Measurements from ENCODE around the gene SHOC2.
"Not testable (repeated sequence)": the region's sequence is repeated elsewhere in the genome, so short reads cannot be mapped to it uniquely, and the experiment has no call there.

The SHOC2 gene

DNA sequence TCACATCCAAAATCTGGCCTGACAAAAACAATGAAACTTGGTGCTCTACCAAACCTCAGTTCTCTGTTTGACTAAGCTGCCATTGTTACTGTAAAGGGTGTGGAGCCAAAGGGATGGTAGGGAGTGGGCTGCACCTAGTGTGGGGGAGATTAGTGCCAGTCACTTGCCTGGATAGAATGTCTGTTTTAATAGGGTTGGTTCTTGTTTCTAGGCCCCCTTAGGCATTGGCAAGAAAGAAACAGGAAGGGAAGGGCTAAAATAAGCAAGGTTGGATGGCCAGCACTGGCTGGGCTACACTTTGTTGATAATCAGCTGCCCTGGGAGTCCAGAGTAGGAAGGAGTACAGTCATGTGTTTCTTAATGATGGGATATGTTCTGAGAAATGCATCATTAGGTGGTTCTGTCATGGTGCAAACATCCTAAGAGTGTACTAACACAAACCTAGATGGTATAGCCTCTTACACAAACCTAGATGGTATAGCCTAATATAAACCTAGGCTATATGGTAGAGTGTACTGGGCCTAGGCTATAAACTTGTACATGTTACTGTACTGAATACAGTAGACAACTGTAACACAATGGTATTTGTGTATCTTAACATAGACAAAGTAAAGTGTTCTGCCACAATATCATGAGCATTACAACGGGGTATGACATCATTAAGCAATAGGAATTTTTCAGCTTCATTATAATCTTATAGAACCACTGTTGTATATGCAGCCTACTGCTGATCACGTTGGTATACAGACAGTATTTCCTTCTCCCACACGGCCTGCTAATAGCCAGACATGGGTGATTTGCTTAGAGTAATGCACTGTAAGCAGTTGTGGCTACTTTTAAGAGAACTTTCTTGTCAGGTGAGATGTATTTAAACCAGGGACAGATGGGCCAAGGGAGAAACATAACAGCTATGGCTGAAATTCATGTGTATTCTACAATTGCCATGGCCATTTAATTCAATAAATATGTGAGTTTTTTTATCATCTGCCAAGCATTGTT lies 15.8 kb upstream of the SHOC2 start:
- no peak for DNase-seq

- DNase-seq = no peak
Measured at GRCh38 chr10:110910138-110910537, 9.3 kb upstream of the SHOC2 start.

DNA sequence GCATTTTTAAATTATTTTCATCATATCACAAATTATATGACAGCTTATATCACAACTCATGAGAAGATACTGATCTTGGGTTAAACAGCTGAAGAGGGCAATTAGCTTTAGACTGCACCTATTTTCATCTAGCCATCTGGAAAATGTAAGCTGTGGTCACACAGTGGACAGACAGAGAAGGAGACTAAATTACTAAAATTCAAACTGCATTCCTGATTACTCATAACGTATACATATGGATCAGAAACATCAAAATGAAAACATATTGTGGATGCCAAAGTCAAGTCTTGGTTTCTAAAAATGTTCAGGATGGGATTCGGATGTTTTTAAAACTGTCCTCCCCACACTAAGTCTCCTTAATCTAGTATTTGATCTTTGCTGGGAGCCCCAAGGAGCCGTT lies 7.0 kb upstream of the SHOC2 start:
- DNase-seq = no peak

- DNase-seq = no peak
Measured at GRCh38 chr10:110914431-110914830, 5.0 kb upstream of the SHOC2 start.

GRCh38 chr10:110915035-110915434 lies 4.4 kb upstream of the SHOC2 start:
- DNase-seq = no peak

DNA sequence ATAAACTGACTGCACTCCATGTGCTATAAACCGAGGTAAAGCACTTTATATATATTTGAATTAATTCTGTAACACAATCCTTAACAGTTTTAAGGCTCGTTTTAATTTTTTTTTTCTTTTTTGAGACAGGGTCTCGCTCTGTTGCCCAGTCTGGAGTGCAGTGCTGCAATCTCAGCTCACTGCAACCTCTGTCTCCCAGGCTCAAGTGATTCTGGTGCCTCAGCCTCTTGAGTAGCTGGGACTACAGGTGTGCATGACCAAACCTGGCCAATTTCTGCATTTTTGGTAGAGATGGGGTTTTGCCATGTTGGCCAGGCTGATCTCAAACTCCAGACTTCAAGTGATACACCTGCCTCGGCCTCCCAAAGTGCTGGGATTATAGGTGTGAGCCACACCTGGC lies 3.8 kb upstream of the SHOC2 start:
- not testable (repeated sequence) for DNase-seq

GRCh38 chr10:110916554-110917346 lies 2.7 kb upstream of the SHOC2 start:
- DNase-seq = no peak

- DNase-seq = peak; percentile 67
Measured at GRCh38 chr10:110918269-110918642, 1.1 kb upstream of the SHOC2 start.

GRCh38 chr10:110918643-110919348 lies 608 bp upstream of the SHOC2 start, which contains the start of gene BBIP1:
TSS of gene BBIP1 (minus strand) at chr10:110919180. CDS start at chr10:110918157, 1,023 bp downstream.
- peak; percentile 99 for DNase-seq

DNA sequence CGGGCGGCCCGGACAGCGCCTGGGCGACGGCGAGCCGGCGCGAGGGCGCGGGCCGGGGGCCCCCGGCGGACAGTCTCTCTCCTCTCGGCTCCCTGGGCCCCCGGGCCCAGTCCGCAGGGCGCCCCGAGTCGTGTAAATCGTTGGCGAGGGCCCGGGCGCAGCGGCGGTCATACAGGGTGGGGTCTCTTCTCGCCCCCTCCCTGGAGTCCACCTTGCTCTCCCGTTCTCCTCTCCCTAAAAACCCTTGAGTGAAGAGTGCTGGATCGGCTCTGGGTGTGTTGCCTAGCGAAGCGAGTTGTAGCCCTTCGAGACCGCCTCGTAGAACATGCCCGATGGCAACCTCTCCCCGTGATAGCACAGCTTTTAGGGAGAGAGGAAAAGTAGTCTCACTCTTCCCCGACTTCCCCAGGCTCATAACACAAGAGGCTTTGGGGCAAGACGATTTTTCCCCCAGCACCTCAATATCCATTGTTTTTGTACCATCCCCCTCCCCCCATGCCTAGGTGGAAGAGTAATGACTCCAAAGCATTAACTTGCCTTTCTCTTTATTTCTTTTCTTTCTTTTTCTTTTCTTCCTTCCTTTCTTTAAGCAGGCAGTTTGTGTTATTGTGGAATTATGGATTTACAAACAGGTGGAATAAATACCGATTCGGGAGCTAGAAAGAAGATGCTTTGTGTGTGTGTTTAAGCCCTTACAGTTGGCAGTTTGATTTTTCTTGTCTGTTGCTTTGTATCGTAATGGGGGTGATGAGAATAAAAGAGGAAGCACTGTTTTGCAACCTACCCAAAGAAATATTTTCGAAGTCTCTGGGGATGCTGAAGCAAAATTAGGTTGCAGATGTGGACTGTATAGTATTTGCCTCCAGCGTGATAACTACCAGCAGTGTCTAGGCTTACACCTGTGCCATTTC lies 822 bp downstream of the SHOC2 start:
- DNase-seq = no peak

- no peak for DNase-seq
Measured at GRCh38 chr10:110923856-110924493, 4.6 kb downstream of the SHOC2 start.

- DNase-seq = no peak
Measured at GRCh38 chr10:110927461-110927860, 8.1 kb downstream of the SHOC2 start.

DNA sequence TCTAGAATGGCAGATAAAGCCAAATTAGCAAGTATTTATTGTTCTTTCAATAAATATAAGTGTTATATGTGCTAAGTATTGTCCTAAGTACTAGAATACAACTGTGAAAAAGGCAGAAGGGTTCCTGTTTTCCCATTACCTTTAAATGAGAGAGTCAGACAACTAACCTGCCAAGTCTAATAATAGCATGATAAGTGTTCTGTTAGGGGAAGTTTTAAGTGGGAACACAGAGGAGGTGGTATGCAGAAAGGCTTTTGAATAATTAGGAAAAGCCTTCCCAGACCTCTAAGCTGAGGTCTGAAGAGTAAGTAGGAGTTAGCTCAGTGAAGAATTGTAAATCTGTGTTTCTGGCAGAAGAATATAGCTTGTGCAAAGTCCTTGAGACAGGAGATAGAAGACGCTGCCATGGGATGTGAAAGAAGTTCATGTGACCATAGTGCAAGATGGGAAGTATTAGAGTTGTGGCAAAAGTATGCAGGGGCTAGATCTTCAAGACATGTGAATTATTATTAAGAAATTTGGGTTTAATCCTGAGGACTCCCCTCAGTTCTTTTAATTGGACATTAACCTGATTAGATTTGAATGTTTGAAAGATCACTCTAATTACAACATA lies 12.5 kb downstream of the SHOC2 start:
- no peak for DNase-seq

DNA sequence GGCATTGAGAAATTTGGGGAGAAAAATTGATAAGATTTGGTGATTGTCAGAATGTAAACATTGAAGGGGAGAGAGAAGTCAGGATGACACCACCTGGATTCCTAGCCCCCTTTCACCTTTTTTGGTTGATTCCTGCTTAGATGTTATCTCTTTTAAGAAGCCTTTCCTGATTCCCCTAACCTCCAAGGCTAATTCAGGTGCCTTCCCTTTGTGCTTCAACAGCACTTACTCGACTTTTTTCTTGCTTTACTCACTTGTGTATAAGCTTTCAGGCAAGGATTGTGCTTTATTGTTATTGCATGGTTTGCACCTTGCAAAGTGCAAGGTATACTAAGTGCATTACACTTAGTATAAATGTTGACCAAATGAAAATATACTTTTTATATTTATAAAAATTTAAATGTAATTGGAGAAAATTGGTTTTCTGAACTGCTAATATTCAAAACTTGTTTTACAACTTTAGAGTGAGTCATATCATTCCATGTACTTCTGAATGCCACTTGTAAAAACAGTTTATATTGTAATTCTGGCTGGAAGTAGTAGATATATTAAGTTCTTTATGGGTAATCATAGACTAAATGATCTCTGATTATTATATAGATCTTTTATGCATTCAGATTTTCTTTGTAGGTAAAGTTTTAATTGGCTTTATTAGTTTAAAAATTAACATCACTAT lies 13.2 kb downstream of the SHOC2 start:
- DNase-seq = no peak

GRCh38 chr10:110936757-110937156 lies 17.4 kb downstream of the SHOC2 start:
- DNase-seq = no peak

DNA sequence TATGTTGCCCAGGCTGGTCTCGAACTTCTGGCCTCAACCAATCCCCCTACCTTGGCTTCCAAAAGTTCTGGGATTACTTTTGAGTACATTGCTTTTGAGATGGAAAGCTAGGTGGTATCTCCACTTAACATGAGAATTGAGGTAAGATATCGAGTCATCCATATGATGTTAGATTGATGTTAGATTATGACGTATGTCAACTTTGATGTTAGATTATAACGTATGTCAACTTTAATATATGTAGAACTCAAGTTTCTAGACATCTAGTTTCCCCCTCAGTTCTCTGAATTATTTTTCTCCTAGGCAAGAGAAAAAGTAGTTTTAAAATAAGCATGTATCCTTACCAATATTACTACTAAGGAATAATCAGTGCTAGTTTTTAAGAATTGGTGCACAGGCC lies 20.0 kb downstream of the SHOC2 start:
- DNase-seq = no peak

DNA sequence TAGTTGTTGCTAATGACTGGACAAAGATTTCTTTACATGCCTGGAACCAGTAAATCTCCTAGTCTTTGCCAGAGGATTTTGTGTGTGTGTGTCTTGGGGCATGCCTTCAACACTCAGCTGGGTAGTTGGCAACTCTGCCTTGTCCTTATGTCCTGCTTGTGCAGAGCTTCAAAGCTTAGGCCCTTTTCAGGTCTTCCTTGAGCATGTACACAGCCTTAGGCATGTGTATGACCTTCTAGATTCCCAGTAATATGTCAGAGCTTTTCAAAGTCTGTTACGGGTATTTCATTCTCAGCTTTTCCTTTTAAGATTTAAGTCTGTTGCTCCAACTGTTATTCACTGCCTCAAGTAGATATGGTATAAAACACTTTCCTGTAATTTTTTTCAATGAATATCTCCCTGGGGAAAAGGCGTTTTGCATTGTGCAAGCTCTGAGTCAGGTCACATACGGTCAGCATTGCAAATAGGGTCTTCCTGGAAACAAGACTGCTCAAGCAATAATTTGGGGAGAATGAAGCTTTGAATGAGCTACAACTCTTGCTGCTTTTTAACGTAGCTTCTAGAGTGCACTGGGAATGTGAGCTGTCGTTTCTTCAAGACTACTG lies 25.5 kb downstream of the SHOC2 start:
- no peak for DNase-seq

- DNase-seq = no peak
Measured at GRCh38 chr10:110946496-110946895, 27.1 kb downstream of the SHOC2 start.

DNA sequence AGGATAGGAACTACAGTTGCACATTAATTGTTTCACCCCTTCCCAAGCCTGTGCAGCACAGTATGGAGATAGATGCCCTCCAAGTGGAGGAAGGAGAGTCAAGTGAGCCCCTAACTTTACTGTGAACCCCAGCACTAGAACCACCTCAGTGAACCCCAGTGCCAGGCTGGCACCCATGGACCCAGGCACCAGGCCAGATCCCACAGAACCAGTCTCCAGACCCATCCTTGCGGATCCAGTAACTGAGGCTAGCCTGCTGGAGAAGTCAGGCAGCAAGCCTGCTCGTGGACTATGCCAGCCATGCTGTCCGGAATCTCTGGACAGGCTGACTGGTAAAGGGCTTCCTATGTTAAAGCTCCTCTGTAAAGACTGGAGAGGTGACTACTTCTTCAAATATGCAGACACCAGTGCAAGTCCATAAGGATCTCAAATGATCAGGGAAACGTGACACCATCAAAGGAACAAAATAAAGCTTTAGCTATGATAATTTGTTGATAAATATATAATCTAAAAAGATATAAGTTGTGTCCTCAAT lies 27.7 kb downstream of the SHOC2 start:
- no peak for DNase-seq

DNA sequence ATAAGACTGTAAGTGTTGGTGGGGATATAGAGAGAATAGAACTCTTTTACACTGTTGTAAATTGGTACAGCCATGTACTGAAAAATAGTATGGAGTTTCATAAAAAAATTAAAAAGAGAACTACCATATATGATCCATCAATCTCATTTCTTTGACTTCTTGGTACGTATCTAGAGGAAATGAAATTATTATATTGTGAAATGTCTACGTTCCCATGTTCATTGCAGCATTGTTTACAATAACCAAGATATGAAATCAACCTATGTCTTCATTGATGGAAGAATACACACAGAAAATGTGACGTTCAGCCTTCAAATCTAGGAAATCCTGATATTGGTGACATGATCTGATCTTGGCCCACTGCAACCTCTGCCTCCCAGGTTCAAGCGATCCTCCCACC lies 32.0 kb downstream of the SHOC2 start:
- no peak for DNase-seq

Data from NCI-H1048 (cell line).